Measurements from ENCODE around the gene SLC38A11.
"Not testable (repeated sequence)": the region's sequence is repeated elsewhere in the genome, so short reads cannot be mapped to it uniquely, and the experiment has no call there.

DNA sequence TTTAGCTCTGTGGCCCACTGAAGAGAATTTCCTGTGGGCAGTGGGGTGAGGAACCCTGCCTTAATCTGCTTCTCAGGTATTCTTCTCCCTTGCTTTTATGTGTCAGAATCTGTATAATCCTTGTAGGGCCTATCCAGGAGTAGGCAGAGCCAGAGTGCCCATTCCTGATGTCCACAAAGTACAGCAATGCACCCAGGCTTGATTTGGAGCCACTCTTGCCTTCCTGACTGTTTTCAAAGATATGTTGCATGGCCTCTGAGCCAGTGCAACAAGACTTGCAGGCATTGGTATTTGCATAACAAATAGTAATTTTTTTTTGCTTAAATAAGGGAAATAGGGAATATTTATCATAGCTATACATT is 36.7 kb upstream of the SLC38A11 start:
- TF ChIP-seq, protein P1, sequence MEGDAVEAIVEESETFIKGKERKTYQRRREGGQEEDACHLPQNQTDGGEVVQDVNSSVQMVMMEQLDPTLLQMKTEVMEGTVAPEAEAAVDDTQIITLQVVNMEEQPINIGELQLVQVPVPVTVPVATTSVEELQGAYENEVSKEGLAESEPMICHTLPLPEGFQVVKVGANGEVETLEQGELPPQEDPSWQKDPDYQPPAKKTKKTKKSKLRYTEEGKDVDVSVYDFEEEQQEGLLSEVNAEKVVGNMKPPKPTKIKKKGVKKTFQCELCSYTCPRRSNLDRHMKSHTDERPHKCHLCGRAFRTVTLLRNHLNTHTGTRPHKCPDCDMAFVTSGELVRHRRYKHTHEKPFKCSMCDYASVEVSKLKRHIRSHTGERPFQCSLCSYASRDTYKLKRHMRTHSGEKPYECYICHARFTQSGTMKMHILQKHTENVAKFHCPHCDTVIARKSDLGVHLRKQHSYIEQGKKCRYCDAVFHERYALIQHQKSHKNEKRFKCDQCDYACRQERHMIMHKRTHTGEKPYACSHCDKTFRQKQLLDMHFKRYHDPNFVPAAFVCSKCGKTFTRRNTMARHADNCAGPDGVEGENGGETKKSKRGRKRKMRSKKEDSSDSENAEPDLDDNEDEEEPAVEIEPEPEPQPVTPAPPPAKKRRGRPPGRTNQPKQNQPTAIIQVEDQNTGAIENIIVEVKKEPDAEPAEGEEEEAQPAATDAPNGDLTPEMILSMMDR (conservative IDR thresholded peaks at IDR 0.05 in 1 of 2, IDR thresholded peaks at IDR 0.05 in 1 of 2; ENCODE audit: low read depth in 1 of 2, low read length in 2 of 2): not testable (repeated sequence)
- not testable (repeated sequence) for TF ChIP-seq EZH2 (IDR thresholded peaks at IDR 0.05; ENCODE audit: low read length, missing control alignments)

Measured in fibroblast of lung (primary cell).